ENCODE data around the gene CRYBG1. TPM values are rescaled to one million over a fixed set of nuclear protein-coding genes. Genes with fewer than 3 reads are reported as not detected.

CRYBG1 gene
- total and polyA plus RNA-seq, 2 donors (not counting 1 experiment from before 2014, with no cell fraction given) = 9.6 to 47.0 TPM

DNA sequence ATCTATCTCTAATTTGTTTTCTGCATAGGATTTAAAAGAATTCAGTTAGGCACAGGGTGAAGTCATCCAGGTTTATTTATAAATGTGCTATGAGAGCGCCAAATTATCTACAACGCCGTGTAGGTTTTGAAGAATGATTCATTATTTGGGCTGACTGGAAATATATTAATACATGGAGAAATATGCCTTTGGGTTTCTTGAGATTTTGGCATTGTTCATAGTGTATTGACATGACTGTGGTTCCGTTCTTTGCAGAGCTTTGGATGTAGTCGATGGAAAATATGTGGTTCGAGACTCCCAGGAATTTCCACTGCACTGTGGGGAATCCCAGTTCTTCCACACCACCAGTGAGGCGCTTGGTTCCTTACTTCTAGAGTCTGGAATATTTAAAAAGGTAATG is 90.9 kb downstream of the CRYBG1 start:
- Histone ChIP-seq H3K27me3 (replicated peaks in 1 of 4; ENCODE audit: control extremely low read depth in 1 of 4, control insufficient read depth in 3 of 4, insufficient read depth in 4 of 4, low read length in 3 of 4) (no peaks in the 10 kb centered on the region), H2AFZ (ENCODE audit: insufficient read depth, low read depth, low read length, poor library complexity, severe bottlenecking) (no peak overlapping the region), H3K36me3 (replicated peaks in 1 of 2; ENCODE audit: control extremely low read depth in 1 of 2, control insufficient read depth in 1 of 2, extremely low read depth in 1 of 2, insufficient read depth in 2 of 2, low read length in 1 of 2) (no peaks in the 10 kb centered on the region), H3K4me2 (replicated peaks; ENCODE audit: low read depth, low read length, poor library complexity, severe bottlenecking) (no peak overlapping the region), H3K4me1 (ENCODE audit: control insufficient read depth in 2 of 2, insufficient read depth in 2 of 2, low read length in 2 of 2) (peaks cover 13 to 14% of the 10 kb centered on the region in 2 donors), H3K9me3 (ENCODE audit: control extremely low read depth in 1 of 3, control insufficient read depth in 2 of 3, insufficient read depth in 1 of 3, low read length in 2 of 3) (no peaks in the 10 kb centered on the region), H3K4me3 (ENCODE audit: control extremely low read depth in 1 of 5, extremely low read depth in 1 of 5, insufficient read depth in 1 of 5, low read depth in 2 of 5, low read length in 4 of 5) (no peak overlapping the region), H3K79me2 (ENCODE audit: control insufficient read depth, insufficient read depth, low read length) (no peaks in the 10 kb centered on the region), H3K9ac (ENCODE audit: low read length) (no peak overlapping the region), H4K20me1 (ENCODE audit: control insufficient read depth, insufficient read depth, low read length, poor library complexity, severe bottlenecking) (no peaks in the 10 kb centered on the region), H3K27ac (ENCODE audit: low read length in 2 of 2) (no peak overlapping the region)
- TF ChIP-seq EZH2 (IDR thresholded peaks at IDR 0.05; ENCODE audit: borderline replicate concordance, insufficient read depth, low read depth, low read length, poor library complexity, severe bottlenecking) = no peak
- TF ChIP-seq, protein P1, sequence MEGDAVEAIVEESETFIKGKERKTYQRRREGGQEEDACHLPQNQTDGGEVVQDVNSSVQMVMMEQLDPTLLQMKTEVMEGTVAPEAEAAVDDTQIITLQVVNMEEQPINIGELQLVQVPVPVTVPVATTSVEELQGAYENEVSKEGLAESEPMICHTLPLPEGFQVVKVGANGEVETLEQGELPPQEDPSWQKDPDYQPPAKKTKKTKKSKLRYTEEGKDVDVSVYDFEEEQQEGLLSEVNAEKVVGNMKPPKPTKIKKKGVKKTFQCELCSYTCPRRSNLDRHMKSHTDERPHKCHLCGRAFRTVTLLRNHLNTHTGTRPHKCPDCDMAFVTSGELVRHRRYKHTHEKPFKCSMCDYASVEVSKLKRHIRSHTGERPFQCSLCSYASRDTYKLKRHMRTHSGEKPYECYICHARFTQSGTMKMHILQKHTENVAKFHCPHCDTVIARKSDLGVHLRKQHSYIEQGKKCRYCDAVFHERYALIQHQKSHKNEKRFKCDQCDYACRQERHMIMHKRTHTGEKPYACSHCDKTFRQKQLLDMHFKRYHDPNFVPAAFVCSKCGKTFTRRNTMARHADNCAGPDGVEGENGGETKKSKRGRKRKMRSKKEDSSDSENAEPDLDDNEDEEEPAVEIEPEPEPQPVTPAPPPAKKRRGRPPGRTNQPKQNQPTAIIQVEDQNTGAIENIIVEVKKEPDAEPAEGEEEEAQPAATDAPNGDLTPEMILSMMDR (IDR thresholded peaks at IDR 0.05) = no peak
- ATAC-seq (ENCODE audit: low read depth) = no peak
- Mint-ChIP-seq H3K9me3 (ENCODE audit: insufficient read depth) (no peaks in the 10 kb centered on the region), H3K27me3 (no peaks in the 10 kb centered on the region), H3K4me3 (no peak overlapping the region), H3K4me1 (peaks cover 16% of the 10 kb centered on the region), H3K27ac (no peak overlapping the region)
- DNase-seq = no peak
- POLR2A ChIA-PET = no interaction called here
- intact Hi-C loops (cut with micrococcal nuclease) = no loop called here
- WGBS (ENCODE audit: insufficient coverage) = no CpG with 5 or more reads among the region's 7 CpGs
- CTCF ChIA-PET = interaction anchor here (0.6 to 2.5 kb wide), 4 partner anchors 58 to 115 kb away, joined by 3 to 10 read pairs (median 3); no protein-coding TSS in a partner anchor

DNA sequence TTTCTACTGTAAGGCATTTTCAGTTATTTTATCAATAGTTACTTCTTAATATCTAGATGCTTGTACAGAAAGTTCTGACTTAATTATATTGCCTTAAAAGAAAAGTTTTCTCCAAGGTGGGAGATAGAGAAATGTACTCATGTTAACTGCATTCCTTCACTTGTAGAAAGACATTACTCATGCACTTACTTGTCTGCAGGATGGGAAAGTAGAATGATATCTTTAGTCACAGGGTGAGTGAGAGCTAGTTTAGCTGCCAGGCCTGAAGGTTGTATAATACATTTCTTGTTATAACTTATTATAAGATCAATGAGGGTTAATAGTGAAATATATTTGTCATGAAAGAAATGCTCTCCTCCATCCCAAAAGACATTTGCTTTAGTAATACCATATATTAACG is 92.1 kb downstream of the CRYBG1 start:
- TF ChIP-seq, protein P1 (IDR thresholded peaks at IDR 0.05) = no peak
- TF ChIP-seq EZH2 (IDR thresholded peaks at IDR 0.05; ENCODE audit: borderline replicate concordance, insufficient read depth, low read depth, low read length, poor library complexity, severe bottlenecking) = no peak
- no peak overlapping the region for H3K9ac ChIP-seq (ENCODE audit: low read length)
- DNase-seq = no peak
- Mint-ChIP-seq H3K4me1 (peaks cover 11% of the 10 kb centered on the region), H3K27me3 (no peaks in the 10 kb centered on the region), H3K27ac (no peak overlapping the region), H3K4me3 (no peak overlapping the region), H3K9me3 (ENCODE audit: insufficient read depth) (no peaks in the 10 kb centered on the region)
- H2AFZ ChIP-seq (ENCODE audit: insufficient read depth, low read depth, low read length, poor library complexity, severe bottlenecking) = no peak overlapping the region
- H3K27me3 ChIP-seq (replicated peaks in 1 of 4; ENCODE audit: control extremely low read depth in 1 of 4, control insufficient read depth in 3 of 4, insufficient read depth in 4 of 4, low read length in 3 of 4) = no peaks in the 10 kb centered on the region
- H3K27ac ChIP-seq (ENCODE audit: low read length in 2 of 2) = no peak overlapping the region
- H3K9me3 ChIP-seq (ENCODE audit: control extremely low read depth in 1 of 3, control insufficient read depth in 2 of 3, insufficient read depth in 1 of 3, low read length in 2 of 3) = no peaks in the 10 kb centered on the region
- WGBS (ENCODE audit: insufficient coverage) = no CpG with 5 or more reads among the region's 1 CpG
- H3K4me3 ChIP-seq (ENCODE audit: control extremely low read depth in 1 of 5, extremely low read depth in 1 of 5, insufficient read depth in 1 of 5, low read depth in 2 of 5, low read length in 4 of 5) = no peak overlapping the region
- peaks cover 11 to 12% of the 10 kb centered on the region in 2 donors for H3K4me1 ChIP-seq (ENCODE audit: control insufficient read depth in 2 of 2, insufficient read depth in 2 of 2, low read length in 2 of 2)
- H3K79me2 ChIP-seq (ENCODE audit: control insufficient read depth, insufficient read depth, low read length) = no peaks in the 10 kb centered on the region
- H3K4me2 ChIP-seq (replicated peaks; ENCODE audit: low read depth, low read length, poor library complexity, severe bottlenecking) = no peak overlapping the region
- H4K20me1 ChIP-seq (ENCODE audit: control insufficient read depth, insufficient read depth, low read length, poor library complexity, severe bottlenecking) = no peaks in the 10 kb centered on the region
- intact Hi-C loops (cut with micrococcal nuclease) = no loop called here
- H3K36me3 ChIP-seq (replicated peaks in 1 of 2; ENCODE audit: control extremely low read depth in 1 of 2, control insufficient read depth in 1 of 2, extremely low read depth in 1 of 2, insufficient read depth in 2 of 2, low read length in 1 of 2) = no peaks in the 10 kb centered on the region
- CTCF ChIA-PET = interaction anchor here (0.6 to 2.5 kb wide), 3 partner anchors 113 to 527 kb away, joined by 3 to 10 read pairs (median 3); no protein-coding TSS in a partner anchor
- POLR2A ChIA-PET = interaction anchor here (0.6 kb wide), 1 partner anchor 1170 kb away, joined by 4 read pairs; no protein-coding TSS in a partner anchor
- ATAC-seq (ENCODE audit: low read depth) = no peak

All from B cell (primary cell).